ENCODE results near the gene CTRL. TPM values are rescaled to one million over a fixed set of nuclear protein-coding genes. Genes with fewer than 3 reads are reported as not detected.
A peak's percentile ranks its signal among the peaks of the same experiment; 100 is the strongest.

The CTRL gene
- total RNA-seq, 2 donors from 2014 or later: 0.85 TPM; not detected in 1

- H3K4me3 ChIP-seq: peak within 1 kb of the TSS; percentile 67 to 78
- peak; percentile 76 for DNase-seq (ENCODE audit: low spot score)
- H3K36me3 ChIP-seq: no peaks in the 10 kb centered on the region
- no peaks in the 10 kb centered on the region for H3K9me3 ChIP-seq
- WGBS: under 1% methylated on average over 60 of the region's 78 CpGs
- H3K27me3 ChIP-seq (replicated peaks; ENCODE audit: insufficient read depth): no peaks in the 10 kb centered on the region
- H3K27ac ChIP-seq: peak within 1 kb of the TSS; percentile 84 to 88
- TF ChIP-seq POLR2A (IDR thresholded peaks at IDR 0.05): peak; percentile 88
- TF ChIP-seq CTCF (IDR thresholded peaks at IDR 0.05): peak in 2 of 4 experiments; percentile 8 to 10
- peak; percentile 74 for TF ChIP-seq POLR2AphosphoS5 (IDR thresholded peaks at IDR 0.05)
- H3K4me1 ChIP-seq (replicated peaks): peaks cover 8% of the 10 kb centered on the region
- intact Hi-C loops (cut with DNase I): no loop called here
These were observed 37.0 kb upstream of the CTRL start, which contains the start of gene SLC12A4 for GRCh38 chr16:67968400-67969253. TSS of gene SLC12A4 (minus strand) at chr16:67968637. CDS start at chr16:67968553, 84 bp downstream.

GRCh38 chr16:67967958-67968399, 36.3 kb upstream of the CTRL start:
- H3K4me1 ChIP-seq (replicated peaks): peaks cover 8% of the 10 kb centered on the region

GRCh38 chr16:67967183-67967957, 35.7 kb upstream of the CTRL start:
- TF ChIP-seq POLR2AphosphoS5 (IDR thresholded peaks at IDR 0.05): no peak
- no peak for TF ChIP-seq POLR2A (IDR thresholded peaks at IDR 0.05)
- TF ChIP-seq CTCF (IDR thresholded peaks at IDR 0.05): no peak

More at GRCh38 chr16:67967958-67968399, 36.3 kb upstream of the CTRL start:
- H3K36me3 ChIP-seq: no peaks in the 10 kb centered on the region
- peak overlapping the region; percentile 84 to 88 for H3K27ac ChIP-seq
- H3K9me3 ChIP-seq: no peaks in the 10 kb centered on the region
- intact Hi-C loops (cut with DNase I): no loop called here
- no peak for DNase-seq (ENCODE audit: low spot score)
- TF ChIP-seq POLR2A (IDR thresholded peaks at IDR 0.05) (no peak), CTCF (IDR thresholded peaks at IDR 0.05) (no peak), POLR2AphosphoS5 (IDR thresholded peaks at IDR 0.05) (no peak)
- H3K4me3 ChIP-seq: peak overlapping the region; percentile 67 to 78
- H3K27me3 ChIP-seq (replicated peaks; ENCODE audit: insufficient read depth): no peaks in the 10 kb centered on the region
- WGBS: 0% methylated on average over 35 of the region's 45 CpGs

GRCh38 chr16:67966549-67967182, 35.0 kb upstream of the CTRL start:
- 23% methylated on average over 3 of the region's 3 CpGs for WGBS
- H3K36me3 ChIP-seq: peaks cover 0 to 8% of the 10 kb centered on the region in 2 donors

More at GRCh38 chr16:67967183-67967957, 35.7 kb upstream of the CTRL start:
- peaks cover 8% of the 10 kb centered on the region for H3K4me1 ChIP-seq (replicated peaks)
- H3K9me3 ChIP-seq: no peaks in the 10 kb centered on the region
- no peaks in the 10 kb centered on the region for H3K27me3 ChIP-seq (replicated peaks; ENCODE audit: insufficient read depth)
- peaks cover 0 to under 1% of the 10 kb centered on the region in 2 donors for H3K36me3 ChIP-seq
- 11% methylated on average over 18 of the region's 18 CpGs for WGBS
- H3K27ac ChIP-seq: peak overlapping the region; percentile 84 to 88
- intact Hi-C loops (cut with DNase I): no loop called here
- H3K4me3 ChIP-seq: peak overlapping the region; percentile 67 to 78
- no peak for DNase-seq (ENCODE audit: low spot score)

More at GRCh38 chr16:67966549-67967182, 35.0 kb upstream of the CTRL start:
- Histone ChIP-seq H3K27me3 (replicated peaks; ENCODE audit: insufficient read depth) (no peaks in the 10 kb centered on the region), H3K9me3 (no peaks in the 10 kb centered on the region), H3K4me1 (replicated peaks) (peaks cover 8% of the 10 kb centered on the region), H3K4me3 (peak overlapping the region; percentile 67 to 78), H3K27ac (peak overlapping the region; percentile 50 to 88)
- intact Hi-C loops (cut with DNase I): no loop called here
- DNase-seq (ENCODE audit: low spot score): no peak
- peak; percentile 16 for TF ChIP-seq POLR2A (IDR thresholded peaks at IDR 0.05)
- no peak for TF ChIP-seq POLR2AphosphoS5 (IDR thresholded peaks at IDR 0.05)
- no peak for TF ChIP-seq CTCF (IDR thresholded peaks at IDR 0.05)

Measured in prostate gland (tissue), 2 donors.